Vein endothelial cell (primary cell): ENCODE data around the gene RAB36. TPM values are rescaled to one million over a fixed set of nuclear protein-coding genes. Genes with fewer than 3 reads are reported as not detected.

Source experiments
- small RNA-seq: library from RNA; depleted of rRNA; stranded (forward); fragments of <200 nt; gene quantifications from one replicate; pipeline ENCODE3, GENCODE V24; 2012
- total RNA-seq: library from RNA; depleted of rRNA; stranded (reverse); fragments of >200 nt; gene quantifications from 2 replicates; pipeline ENCODE4 v1.2.3, GENCODE V29; 2012

Gene RAB36, protein sequence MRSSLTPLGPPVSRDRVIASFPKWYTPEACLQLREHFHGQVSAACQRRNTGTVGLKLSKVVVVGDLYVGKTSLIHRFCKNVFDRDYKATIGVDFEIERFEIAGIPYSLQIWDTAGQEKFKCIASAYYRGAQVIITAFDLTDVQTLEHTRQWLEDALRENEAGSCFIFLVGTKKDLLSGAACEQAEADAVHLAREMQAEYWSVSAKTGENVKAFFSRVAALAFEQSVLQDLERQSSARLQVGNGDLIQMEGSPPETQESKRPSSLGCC
- total RNA-seq: 1.6 and 2.8 TPM in 2 replicates

DNA sequence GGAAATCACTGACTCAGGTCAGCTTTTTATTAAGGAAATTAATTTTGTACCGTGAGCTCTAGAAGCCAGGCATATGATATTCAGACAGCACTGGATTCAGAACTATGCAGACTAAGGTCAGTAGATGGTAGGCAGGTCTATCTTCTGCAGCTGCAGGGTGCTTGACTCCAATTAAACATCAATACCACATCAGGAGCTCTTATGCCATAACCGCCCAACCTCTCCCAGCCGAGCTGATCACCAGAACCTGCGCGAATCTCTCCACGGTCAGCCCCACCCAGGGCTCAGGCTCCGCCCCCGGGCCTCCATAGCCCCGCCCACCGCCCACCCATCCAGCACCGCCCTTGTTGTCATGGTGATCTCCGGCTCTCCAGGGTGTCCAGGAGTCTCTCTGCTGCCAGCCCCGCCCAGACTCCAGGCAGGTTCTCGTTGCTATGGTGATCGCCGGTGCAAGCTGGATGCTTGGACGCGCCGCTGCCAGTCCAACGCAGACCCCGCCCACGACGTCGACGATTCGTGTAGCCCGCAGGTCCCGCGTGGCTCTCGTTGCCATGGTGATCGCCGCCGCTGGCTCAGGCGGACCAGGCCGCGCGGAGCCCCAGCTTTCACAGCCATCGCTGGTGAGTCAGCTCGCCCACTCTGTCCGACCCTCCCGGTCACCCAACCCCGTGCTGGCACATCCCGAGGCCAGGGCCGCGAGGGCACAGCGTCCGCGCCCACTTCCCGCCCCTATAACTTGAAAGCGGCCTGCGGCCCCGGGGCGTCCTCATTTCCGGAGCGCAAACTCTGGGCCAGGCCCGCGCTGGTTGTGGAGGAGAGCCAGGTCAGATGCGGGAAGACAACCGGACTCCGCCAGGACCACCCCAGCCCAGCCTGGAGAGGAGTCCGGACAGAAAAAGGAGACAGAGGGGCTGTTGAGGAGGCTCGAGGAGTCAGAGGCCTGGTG, at the start of gene RAB36:
RAB36 (plus strand) TSS at position 546 of the 946 bp plus-strand sequence. CDS start 1,140 bp downstream, outside the sequence.

DNA sequence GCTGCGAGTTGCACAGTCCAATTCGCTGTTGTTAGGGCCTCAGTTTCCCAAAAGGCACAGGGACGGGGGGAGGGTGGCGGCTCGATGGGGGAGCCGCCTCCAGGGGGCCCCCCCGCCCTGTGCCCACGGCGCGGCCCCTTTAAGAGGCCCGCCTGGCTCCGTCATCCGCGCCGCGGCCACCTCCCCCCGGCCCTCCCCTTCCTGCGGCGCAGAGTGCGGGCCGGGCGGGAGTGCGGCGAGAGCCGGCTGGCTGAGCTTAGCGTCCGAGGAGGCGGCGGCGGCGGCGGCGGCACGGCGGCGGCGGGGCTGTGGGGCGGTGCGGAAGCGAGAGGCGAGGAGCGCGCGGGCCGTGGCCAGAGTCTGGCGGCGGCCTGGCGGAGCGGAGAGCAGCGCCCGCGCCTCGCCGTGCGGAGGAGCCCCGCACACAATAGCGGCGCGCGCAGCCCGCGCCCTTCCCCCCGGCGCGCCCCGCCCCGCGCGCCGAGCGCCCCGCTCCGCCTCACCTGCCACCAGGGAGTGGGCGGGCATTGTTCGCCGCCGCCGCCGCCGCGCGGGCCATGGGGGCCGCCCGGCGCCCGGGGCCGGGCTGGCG, 35.1 kb downstream of the RAB36 start, which contains the start of gene BCR:
BCR (plus strand) TSS at position 209 of the 592 bp plus-strand sequence. CDS start 452 bp downstream, outside the sequence.

Small RNAs within 50 kb of the gene (small RNA-seq; reads per million reads assigned to genes)
- gene BCRP8: not detected
- gene RF00017: not detected
- gene RF00066: not detected

Other genes starting within 250 kb of the RAB36 start
- gene GNAZ, start 75.0 kb upstream of the RAB36 start, total RNA-seq: 0.96 and 1.3 TPM in 2 replicates
- gene RSPH14, start 3.5 kb upstream of the RAB36 start, total RNA-seq: 0.33 TPM in 1 of 2 replicates, not detected in the other
- gene BCR, start 35.0 kb downstream of the RAB36 start, total RNA-seq: 147 and 223 TPM in 2 replicates